Activated naive CD4-positive, alpha-beta T cell treated with anti-CD3 and anti-CD28 coated beads, Interleukin-2, amount 50 U/mL, for 72 hours (primary cell): ENCODE data around the gene NEK1. TPM values are rescaled to one million over a fixed set of nuclear protein-coding genes. Genes with fewer than 3 reads are reported as not detected.
A peak's percentile ranks its signal among the peaks of the same experiment; 100 is the strongest.
"Not testable (repeated sequence)": the region's sequence is repeated elsewhere in the genome, so short reads cannot be mapped to it uniquely, and the experiment has no call there.

Experiments used
- ATAC-seq, 2 donors: fragments of 150-1000 bp; cut with Tn5 transposase; 2 replicates each; pipeline ENCODE4 v1.10.0; 2021; ENCODE audit warnings: mild to moderate bottlenecking in 2 of 2, moderate library complexity in 2 of 2
- DNase-seq, 2 donors: peaks; one replicate each; pipeline ENCODE4 v3.0.0; 2021 to 2022; ENCODE audit warnings: low spot score in 2 of 2
- H3K27ac Mint-ChIP-seq, 2 donors: one replicate each; pipeline ENCODE4 v1.8.0; 2022; ENCODE audit warnings: mild to moderate bottlenecking in 2 of 2, mixed read lengths in 2 of 2
- H3K36me3 Mint-ChIP-seq, 2 donors: one replicate each; pipeline ENCODE4 v1.8.0; 2022; ENCODE audit warnings: mixed read lengths in 2 of 2
- H3K9me3 Mint-ChIP-seq, 2 donors: one replicate each; pipeline ENCODE4 v1.8.0; 2022; ENCODE audit warnings: mixed read lengths in 2 of 2
- total RNA-seq, 2 donors: library from RNA; stranded (reverse); gene quantifications; one replicate each; pipeline ENCODE4 v1.2.3, GENCODE V29; 2022

NEK1 gene
- total RNA-seq, 2 donors from 2014 or later, result 9.1 to 13.7 TPM

GRCh38 chr4:169437299-169438047, 174.9 kb downstream of the NEK1 start:
- DNase-seq (no peak), ATAC-seq (no peak)
- Mint-ChIP-seq H3K36me3 (peaks cover 6 to 7% of the 10 kb centered on the region in 2 donors), H3K9me3 (no peaks in the 10 kb centered on the region), H3K27ac (no peak overlapping the region)

GRCh38 chr4:169436734-169437133, 175.6 kb downstream of the NEK1 start:
- Mint-ChIP-seq H3K36me3 (no peaks in the 10 kb centered on the region), H3K27ac (no peak overlapping the region), H3K9me3 (no peaks in the 10 kb centered on the region)
- ATAC-seq (no peak), DNase-seq (no peak)

GRCh38 chr4:169428376-169428775, 184.0 kb downstream of the NEK1 start:
- Mint-ChIP-seq H3K27ac (no peak overlapping the region), H3K9me3 (no peaks in the 10 kb centered on the region), H3K36me3 (peaks cover 0 to 4% of the 10 kb centered on the region in 2 donors)
- DNase-seq (no peak), ATAC-seq (no peak)

- ATAC-seq, DNase-seq, H3K36me3 Mint-ChIP-seq, H3K27ac Mint-ChIP-seq, H3K9me3 Mint-ChIP-seq: not testable (repeated sequence)
Observed at GRCh38 chr4:169427727-169428126, 184.7 kb downstream of the NEK1 start.

GRCh38 chr4:169420291-169420690, 192.1 kb downstream of the NEK1 start:
- H3K9me3 Mint-ChIP-seq, result no peaks in the 10 kb centered on the region
- ATAC-seq, result no peak
- H3K27ac Mint-ChIP-seq, result no peak overlapping the region
- H3K36me3 Mint-ChIP-seq, result peaks cover 7 to 13% of the 10 kb centered on the region in 2 donors
- DNase-seq, result no peak

- ATAC-seq (no peak), DNase-seq (no peak)
- peaks cover 7 to 9% of the 10 kb centered on the region in 2 donors for H3K36me3 Mint-ChIP-seq
- no peaks in the 10 kb centered on the region for H3K9me3 Mint-ChIP-seq
- no peak overlapping the region for H3K27ac Mint-ChIP-seq
Observed at GRCh38 chr4:169418846-169419245, 193.5 kb downstream of the NEK1 start.

GRCh38 chr4:169417629-169418282, 194.6 kb downstream of the NEK1 start:
- ATAC-seq (no peak), DNase-seq (no peak)
- Mint-ChIP-seq H3K36me3 (peaks cover 7 to 9% of the 10 kb centered on the region in 2 donors), H3K9me3 (no peaks in the 10 kb centered on the region), H3K27ac (peak overlapping the region in 1 of 2 donors; percentile 29)

- ATAC-seq, result peak; percentile 94 to 97
- H3K36me3 Mint-ChIP-seq, result peaks cover 7% of the 10 kb centered on the region in 2 donors
- DNase-seq, result peak in 1 of 2 donors; percentile 11
- no peaks in the 10 kb centered on the region for H3K9me3 Mint-ChIP-seq
- H3K27ac Mint-ChIP-seq, result peak overlapping the region in 1 of 2 donors; percentile 29
Observed at GRCh38 chr4:169416997-169417396, 195.4 kb downstream of the NEK1 start.

GRCh38 chr4:169416461-169416860, 195.9 kb downstream of the NEK1 start:
- ATAC-seq (no peak), DNase-seq (no peak)
- Mint-ChIP-seq H3K36me3 (peaks cover 2% of the 10 kb centered on the region in 2 donors), H3K9me3 (no peaks in the 10 kb centered on the region), H3K27ac (no peak overlapping the region)

- Mint-ChIP-seq H3K36me3 (no peaks in the 10 kb centered on the region), H3K9me3 (no peaks in the 10 kb centered on the region), H3K27ac (no peak overlapping the region)
- ATAC-seq (no peak), DNase-seq (no peak)
Observed at GRCh38 chr4:169414913-169415312, 197.5 kb downstream of the NEK1 start.

GRCh38 chr4:169412046-169412445, 200.3 kb downstream of the NEK1 start:
- ATAC-seq, result no peak

GRCh38 chr4:169410839-169411770, 201.3 kb downstream of the NEK1 start:
- ATAC-seq, result peak; percentile 99
- H3K27ac Mint-ChIP-seq, result peak overlapping the region in 1 of 2 donors; percentile 65
- DNase-seq, result peak; percentile 52 to 59
- no peaks in the 10 kb centered on the region for H3K36me3 Mint-ChIP-seq
- no peaks in the 10 kb centered on the region for H3K9me3 Mint-ChIP-seq

More at GRCh38 chr4:169412046-169412445, 200.3 kb downstream of the NEK1 start:
- DNase-seq, result no peak
- Mint-ChIP-seq H3K36me3 (no peaks in the 10 kb centered on the region), H3K9me3 (no peaks in the 10 kb centered on the region), H3K27ac (no peak overlapping the region)

- Mint-ChIP-seq H3K9me3 (no peaks in the 10 kb centered on the region), H3K36me3 (no peaks in the 10 kb centered on the region), H3K27ac (no peak overlapping the region)
- DNase-seq (no peak), ATAC-seq (no peak)
Observed at GRCh38 chr4:169407217-169407845, 205.1 kb downstream of the NEK1 start.

GRCh38 chr4:169404960-169405359, 207.4 kb downstream of the NEK1 start:
- no peaks in the 10 kb centered on the region for H3K36me3 Mint-ChIP-seq
- DNase-seq, result no peak
- no peaks in the 10 kb centered on the region for H3K9me3 Mint-ChIP-seq
- ATAC-seq, result no peak
- H3K27ac Mint-ChIP-seq, result no peak overlapping the region

GRCh38 chr4:169400832-169401231, 211.6 kb downstream of the NEK1 start:
- H3K27ac Mint-ChIP-seq, result no peak overlapping the region
- DNase-seq, result no peak
- no peaks in the 10 kb centered on the region for H3K9me3 Mint-ChIP-seq
- ATAC-seq, result no peak
- peaks cover 0 to 7% of the 10 kb centered on the region in 2 donors for H3K36me3 Mint-ChIP-seq

GRCh38 chr4:169399976-169400767, 212.2 kb downstream of the NEK1 start:
- ATAC-seq (no peak), DNase-seq (no peak)
- no peak overlapping the region for H3K27ac Mint-ChIP-seq
- H3K9me3 Mint-ChIP-seq, result no peaks in the 10 kb centered on the region
- peaks cover 0 to 7% of the 10 kb centered on the region in 2 donors for H3K36me3 Mint-ChIP-seq
